ENCODE data around the gene DGCR2.

The DGCR2 gene

DNA sequence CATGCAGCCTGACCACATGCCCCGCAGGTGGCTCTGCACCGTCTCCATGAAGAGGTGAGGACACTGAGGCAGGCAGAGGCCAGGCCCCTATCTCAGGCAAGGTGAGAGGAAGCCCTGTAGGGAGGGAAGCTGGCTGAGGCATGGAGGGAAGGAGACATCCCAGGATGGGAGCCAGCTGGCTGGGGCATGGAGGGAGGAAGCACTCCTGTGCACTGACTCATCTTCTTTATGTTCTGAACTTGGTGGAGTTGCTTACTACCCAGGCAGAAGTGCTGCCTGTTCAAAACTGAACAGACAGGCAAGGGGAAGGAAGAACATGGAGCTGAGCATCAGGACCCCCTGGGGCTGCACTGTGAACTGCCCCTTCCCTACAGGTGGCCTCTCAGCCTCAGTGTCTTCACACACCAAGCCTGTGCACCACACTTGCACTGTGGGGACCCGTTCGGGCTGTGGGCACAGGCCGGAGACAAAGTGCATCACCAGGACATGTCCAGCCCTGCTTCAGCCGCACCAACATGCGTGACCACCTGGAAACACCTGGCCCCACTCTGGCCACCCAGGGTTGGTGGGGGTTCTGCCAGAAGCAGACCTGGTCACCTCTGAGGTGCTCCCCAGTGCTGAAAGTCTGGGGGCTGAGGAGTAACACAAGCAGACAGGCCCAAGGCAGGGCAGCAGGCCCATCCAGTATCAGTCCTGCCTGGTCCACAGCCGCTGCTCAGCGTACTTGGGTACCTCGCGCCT, 55.5 kb downstream of the DGCR2 start:
- TF ChIP-seq TAF1 (IDR thresholded peaks at IDR 0.05; ENCODE audit: low read depth) (no peak), CEBPB (IDR thresholded peaks at IDR 0.05) (no peak), CREB1 (IDR thresholded peaks at IDR 0.05; ENCODE audit: low read depth) (no peak), MAX (IDR thresholded peaks at IDR 0.05) (no peak), EP300 (IDR thresholded peaks at IDR 0.05; ENCODE audit: borderline replicate concordance) (no peak), EGR1 (IDR thresholded peaks at IDR 0.05) (no peak), NFIC (IDR thresholded peaks at IDR 0.05) (no peak), TEAD4 (IDR thresholded peaks at IDR 0.05) (no peak), USF1 (IDR thresholded peaks at IDR 0.05) (no peak), FOXM1 (IDR thresholded peaks at IDR 0.05; ENCODE audit: borderline replicate concordance, low read depth) (no peak), TCF12 (IDR thresholded peaks at IDR 0.05; ENCODE audit: low read depth) (no peak), RAD21 (IDR thresholded peaks at IDR 0.05; ENCODE audit: low read depth) (no peak), ZBTB7A (IDR thresholded peaks at IDR 0.05; ENCODE audit: low read depth) (no peak)
- TF ChIP-seq, protein P1, sequence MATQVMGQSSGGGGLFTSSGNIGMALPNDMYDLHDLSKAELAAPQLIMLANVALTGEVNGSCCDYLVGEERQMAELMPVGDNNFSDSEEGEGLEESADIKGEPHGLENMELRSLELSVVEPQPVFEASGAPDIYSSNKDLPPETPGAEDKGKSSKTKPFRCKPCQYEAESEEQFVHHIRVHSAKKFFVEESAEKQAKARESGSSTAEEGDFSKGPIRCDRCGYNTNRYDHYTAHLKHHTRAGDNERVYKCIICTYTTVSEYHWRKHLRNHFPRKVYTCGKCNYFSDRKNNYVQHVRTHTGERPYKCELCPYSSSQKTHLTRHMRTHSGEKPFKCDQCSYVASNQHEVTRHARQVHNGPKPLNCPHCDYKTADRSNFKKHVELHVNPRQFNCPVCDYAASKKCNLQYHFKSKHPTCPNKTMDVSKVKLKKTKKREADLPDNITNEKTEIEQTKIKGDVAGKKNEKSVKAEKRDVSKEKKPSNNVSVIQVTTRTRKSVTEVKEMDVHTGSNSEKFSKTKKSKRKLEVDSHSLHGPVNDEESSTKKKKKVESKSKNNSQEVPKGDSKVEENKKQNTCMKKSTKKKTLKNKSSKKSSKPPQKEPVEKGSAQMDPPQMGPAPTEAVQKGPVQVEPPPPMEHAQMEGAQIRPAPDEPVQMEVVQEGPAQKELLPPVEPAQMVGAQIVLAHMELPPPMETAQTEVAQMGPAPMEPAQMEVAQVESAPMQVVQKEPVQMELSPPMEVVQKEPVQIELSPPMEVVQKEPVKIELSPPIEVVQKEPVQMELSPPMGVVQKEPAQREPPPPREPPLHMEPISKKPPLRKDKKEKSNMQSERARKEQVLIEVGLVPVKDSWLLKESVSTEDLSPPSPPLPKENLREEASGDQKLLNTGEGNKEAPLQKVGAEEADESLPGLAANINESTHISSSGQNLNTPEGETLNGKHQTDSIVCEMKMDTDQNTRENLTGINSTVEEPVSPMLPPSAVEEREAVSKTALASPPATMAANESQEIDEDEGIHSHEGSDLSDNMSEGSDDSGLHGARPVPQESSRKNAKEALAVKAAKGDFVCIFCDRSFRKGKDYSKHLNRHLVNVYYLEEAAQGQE (IDR thresholded peaks at IDR 0.05; ENCODE audit: low read depth): no peak

DNA sequence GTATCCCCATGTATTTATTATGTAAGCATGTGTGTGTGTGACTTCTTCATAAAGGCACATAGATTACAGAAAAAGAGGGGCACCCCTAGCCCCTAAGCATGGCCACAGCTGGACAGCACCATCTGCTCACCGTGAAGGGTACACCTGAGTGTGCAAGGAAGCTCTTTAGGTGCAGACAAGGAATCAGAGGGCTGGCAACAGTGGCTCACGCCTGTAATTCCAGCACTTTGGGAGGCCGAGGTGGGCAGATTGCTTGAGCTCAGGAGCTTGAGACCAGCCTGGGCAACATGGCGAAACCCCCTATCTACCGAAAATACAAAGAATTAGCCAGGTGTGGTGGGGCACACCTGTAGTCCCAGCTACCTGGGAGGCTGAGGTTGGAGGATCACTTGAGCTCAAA, 56.3 kb downstream of the DGCR2 start:
- TF ChIP-seq CREB1 (IDR thresholded peaks at IDR 0.05; ENCODE audit: low read depth) (no peak), TCF12 (IDR thresholded peaks at IDR 0.05; ENCODE audit: low read depth) (no peak), MAX (IDR thresholded peaks at IDR 0.05) (no peak)
- TF ChIP-seq, protein P1 (IDR thresholded peaks at IDR 0.05; ENCODE audit: low read depth): no peak

- no peak for TF ChIP-seq ZBTB7A (IDR thresholded peaks at IDR 0.05; ENCODE audit: low read depth)
- TF ChIP-seq MAX (IDR thresholded peaks at IDR 0.05): no peak
- no peak for TF ChIP-seq CREB1 (IDR thresholded peaks at IDR 0.05; ENCODE audit: low read depth)
- TF ChIP-seq TEAD4 (IDR thresholded peaks at IDR 0.05): no peak
- no peak for TF ChIP-seq USF1 (IDR thresholded peaks at IDR 0.05)
- TF ChIP-seq CEBPB (IDR thresholded peaks at IDR 0.05): no peak
- TF ChIP-seq, protein P1 (IDR thresholded peaks at IDR 0.05; ENCODE audit: low read depth): no peak
- TF ChIP-seq NFIC (IDR thresholded peaks at IDR 0.05): no peak
- TF ChIP-seq EP300 (IDR thresholded peaks at IDR 0.05; ENCODE audit: borderline replicate concordance): no peak
- TF ChIP-seq RAD21 (IDR thresholded peaks at IDR 0.05; ENCODE audit: low read depth): no peak
- no peak for TF ChIP-seq YY1 (IDR thresholded peaks at IDR 0.05; ENCODE audit: low read depth)
- TF ChIP-seq TAF1 (IDR thresholded peaks at IDR 0.05; ENCODE audit: low read depth): no peak
- TF ChIP-seq EGR1 (IDR thresholded peaks at IDR 0.05): no peak
- TF ChIP-seq FOXM1 (IDR thresholded peaks at IDR 0.05; ENCODE audit: borderline replicate concordance, low read depth): no peak
- no peak for TF ChIP-seq TCF12 (IDR thresholded peaks at IDR 0.05; ENCODE audit: low read depth)
These were observed 56.8 kb downstream of the DGCR2 start for GRCh38 chr22:19065298-19065859.
